ENCODE results near the gene SOCS7. TPM values are rescaled to one million over a fixed set of nuclear protein-coding genes. Genes with fewer than 3 reads are reported as not detected.
A peak's percentile ranks its signal among the peaks of the same experiment; 100 is the strongest.

The SOCS7 gene
- total RNA-seq, 1 donor from 2014 or later = 23.7 TPM

DNA sequence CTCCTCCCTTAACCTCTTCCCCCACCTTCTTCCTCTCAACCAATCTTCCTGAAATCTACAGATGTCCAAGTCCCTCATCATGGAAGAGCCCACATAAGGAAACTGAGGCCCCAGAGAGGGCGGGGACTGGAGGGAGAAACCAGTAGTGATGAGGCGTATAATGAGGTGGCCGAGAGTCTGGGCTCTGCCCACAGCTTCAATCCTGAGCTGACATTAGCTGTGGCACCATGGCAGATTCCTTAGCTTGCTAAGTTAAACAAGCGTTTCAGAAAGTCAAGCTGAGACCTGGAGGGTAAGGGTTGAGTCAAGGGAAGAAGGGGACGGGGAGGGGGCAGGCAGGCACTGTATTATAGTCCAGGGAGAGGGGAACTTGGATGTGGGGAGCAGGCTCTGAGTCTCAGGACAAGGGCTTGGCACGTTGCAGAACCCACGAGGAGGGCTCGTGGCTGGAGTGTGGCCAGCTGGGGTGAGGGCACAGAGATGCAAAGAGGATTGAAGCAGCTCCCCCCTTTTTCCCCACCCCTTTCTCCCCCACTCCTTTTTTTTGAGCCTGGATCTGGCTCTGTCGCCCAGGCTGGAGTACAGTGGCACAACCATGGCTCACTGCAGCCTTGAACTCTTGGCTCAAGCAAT is 89.9 kb downstream of the SOCS7 start:
- H3K27me3 ChIP-seq = no peaks in the 10 kb centered on the region
- intact Hi-C loops (cut with DNase I) = no loop called here
- H3K4me3 ChIP-seq = no peak overlapping the region
- H3K4me1 ChIP-seq = peaks cover 3% of the 10 kb centered on the region
- no peaks in the 10 kb centered on the region for H3K36me3 ChIP-seq
- ATAC-seq = no peak
- TF ChIP-seq, protein P1, sequence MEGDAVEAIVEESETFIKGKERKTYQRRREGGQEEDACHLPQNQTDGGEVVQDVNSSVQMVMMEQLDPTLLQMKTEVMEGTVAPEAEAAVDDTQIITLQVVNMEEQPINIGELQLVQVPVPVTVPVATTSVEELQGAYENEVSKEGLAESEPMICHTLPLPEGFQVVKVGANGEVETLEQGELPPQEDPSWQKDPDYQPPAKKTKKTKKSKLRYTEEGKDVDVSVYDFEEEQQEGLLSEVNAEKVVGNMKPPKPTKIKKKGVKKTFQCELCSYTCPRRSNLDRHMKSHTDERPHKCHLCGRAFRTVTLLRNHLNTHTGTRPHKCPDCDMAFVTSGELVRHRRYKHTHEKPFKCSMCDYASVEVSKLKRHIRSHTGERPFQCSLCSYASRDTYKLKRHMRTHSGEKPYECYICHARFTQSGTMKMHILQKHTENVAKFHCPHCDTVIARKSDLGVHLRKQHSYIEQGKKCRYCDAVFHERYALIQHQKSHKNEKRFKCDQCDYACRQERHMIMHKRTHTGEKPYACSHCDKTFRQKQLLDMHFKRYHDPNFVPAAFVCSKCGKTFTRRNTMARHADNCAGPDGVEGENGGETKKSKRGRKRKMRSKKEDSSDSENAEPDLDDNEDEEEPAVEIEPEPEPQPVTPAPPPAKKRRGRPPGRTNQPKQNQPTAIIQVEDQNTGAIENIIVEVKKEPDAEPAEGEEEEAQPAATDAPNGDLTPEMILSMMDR (IDR thresholded peaks at IDR 0.05) = no peak
- H3K27ac ChIP-seq = no peak overlapping the region
- no peaks in the 10 kb centered on the region for H3K9me3 ChIP-seq
- DNase-seq = no peak

- DNase-seq = no peak
- H3K27ac ChIP-seq = no peak overlapping the region
- no peak overlapping the region for H3K4me3 ChIP-seq
- intact Hi-C loops (cut with DNase I) = no loop called here
- no peaks in the 10 kb centered on the region for H3K36me3 ChIP-seq
- H3K9me3 ChIP-seq = no peaks in the 10 kb centered on the region
- TF ChIP-seq, protein P1 (IDR thresholded peaks at IDR 0.05) = no peak
- ATAC-seq = no peak
- peaks cover 6% of the 10 kb centered on the region for H3K4me1 ChIP-seq
- no peaks in the 10 kb centered on the region for H3K27me3 ChIP-seq
These were observed 90.9 kb downstream of the SOCS7 start for GRCh38 chr17:38442548-38442947.

GRCh38 chr17:38443356-38444031 is 91.8 kb downstream of the SOCS7 start:
- TF ChIP-seq, protein P1 (IDR thresholded peaks at IDR 0.05) = no peak
- no peak for DNase-seq
- Histone ChIP-seq H3K4me3 (no peak overlapping the region), H3K36me3 (no peaks in the 10 kb centered on the region), H3K9me3 (no peaks in the 10 kb centered on the region), H3K4me1 (peaks cover 11% of the 10 kb centered on the region), H3K27me3 (no peaks in the 10 kb centered on the region), H3K27ac (no peak overlapping the region)
- ATAC-seq = no peak
- intact Hi-C loops (cut with DNase I) = no loop called here

DNA sequence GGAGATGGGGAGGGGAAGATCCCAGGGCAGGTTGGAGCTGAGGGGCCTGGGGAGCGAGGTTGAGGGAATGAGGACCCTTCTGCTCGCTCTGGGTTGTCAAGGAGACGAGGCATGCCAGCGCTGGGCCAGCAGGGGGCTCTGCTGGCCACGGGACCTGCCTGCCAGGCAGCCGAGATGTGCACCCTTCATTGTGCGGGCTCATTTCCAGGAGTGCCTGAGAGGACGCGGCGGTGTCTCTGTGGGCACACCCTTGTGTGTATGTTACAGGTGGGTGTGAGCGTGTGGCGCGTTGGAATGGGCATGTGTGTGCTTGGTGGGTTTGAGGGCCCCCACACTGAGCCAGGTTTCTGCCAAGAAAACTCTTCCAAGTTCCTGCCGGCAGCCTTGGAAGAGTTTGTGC is 92.5 kb downstream of the SOCS7 start:
- H3K9me3 ChIP-seq = no peaks in the 10 kb centered on the region
- H3K27me3 ChIP-seq = no peaks in the 10 kb centered on the region
- no peak overlapping the region for H3K4me3 ChIP-seq
- DNase-seq (peak; percentile 82), ATAC-seq (peak; percentile 86)
- TF ChIP-seq, protein P1 (IDR thresholded peaks at IDR 0.05) = peak; percentile 80
- H3K27ac ChIP-seq = no peak overlapping the region
- H3K36me3 ChIP-seq = no peaks in the 10 kb centered on the region
- intact Hi-C loops (cut with DNase I) = no loop called here
- peaks cover 11% of the 10 kb centered on the region for H3K4me1 ChIP-seq

DNA sequence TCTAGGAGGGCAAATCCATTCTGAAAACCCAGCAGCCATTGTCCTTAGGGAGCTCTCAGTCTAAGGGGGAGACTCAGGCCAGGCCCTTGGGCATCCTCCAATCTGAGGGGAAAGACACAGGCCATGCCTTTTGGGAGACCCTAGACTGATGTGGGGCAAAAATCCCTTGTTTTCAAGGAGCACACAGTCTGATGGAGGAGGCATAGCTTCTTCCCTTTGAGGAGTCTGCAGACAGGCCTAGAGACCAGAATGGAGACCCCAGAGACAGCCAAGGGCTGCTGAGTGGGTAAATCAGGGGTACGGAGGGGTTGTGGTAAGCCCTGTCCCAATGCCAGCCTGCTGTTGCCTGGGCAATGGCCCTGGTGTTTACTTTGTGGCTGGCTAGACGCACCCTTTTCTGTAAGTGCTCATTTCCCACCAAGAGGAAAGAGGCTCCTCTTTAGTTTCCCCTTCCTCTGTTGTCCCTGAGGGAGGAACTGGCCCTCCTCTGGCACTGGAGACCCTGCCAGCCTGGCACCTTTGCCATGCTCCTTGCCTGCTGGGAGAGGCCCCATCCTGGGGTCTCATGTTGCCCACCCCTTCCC is 96.0 kb downstream of the SOCS7 start:
- TF ChIP-seq, protein P1 (IDR thresholded peaks at IDR 0.05) = no peak
- H3K36me3 ChIP-seq = no peaks in the 10 kb centered on the region
- no peak overlapping the region for H3K4me3 ChIP-seq
- peaks cover 37% of the 10 kb centered on the region for H3K4me1 ChIP-seq
- intact Hi-C loops (cut with DNase I) = no loop called here
- peak overlapping the region; percentile 66 for H3K27ac ChIP-seq
- H3K9me3 ChIP-seq = no peaks in the 10 kb centered on the region
- H3K27me3 ChIP-seq = peaks cover under 1% of the 10 kb centered on the region
- ATAC-seq (peak; percentile 8), DNase-seq (no peak)

All from upper lobe of right lung (tissue), 1 donor.